T-helper 2 cell treated with Interferon-gamma antibody and Interleukin-4, amounts not matched to agents 5 μg/mL and 100 μg/mL, for 36 hours (primary cell): ENCODE results near the gene TBC1D21.

Experiments
- DNase-seq: peaks from one replicate; pipeline ENCODE4 v3.0.0; 2021; ENCODE audit warnings: low spot score
- H3K27ac Mint-ChIP-seq: one replicate; pipeline ENCODE4 v1.8.0; 2021; ENCODE audit warnings: mild to moderate bottlenecking, mixed read lengths
- H3K27me3 Mint-ChIP-seq: one replicate; pipeline ENCODE4 v1.8.0; 2021; ENCODE audit warnings: low read depth, mixed read lengths
- H3K36me3 Mint-ChIP-seq: one replicate; pipeline ENCODE4 v1.8.0; 2021; ENCODE audit warnings: low read depth, mixed read lengths
- H3K4me1 Mint-ChIP-seq: one replicate; pipeline ENCODE4 v1.8.0; 2021; ENCODE audit warnings: low read depth, mixed read lengths
- H3K4me3 Mint-ChIP-seq: one replicate; pipeline ENCODE4 v1.8.0; 2022; ENCODE audit warnings: mild to moderate bottlenecking, moderate library complexity, mixed read lengths
- H3K9me3 Mint-ChIP-seq: one replicate; pipeline ENCODE4 v1.8.0; 2021; ENCODE audit warnings: mixed read lengths

TBC1D21 gene, protein sequence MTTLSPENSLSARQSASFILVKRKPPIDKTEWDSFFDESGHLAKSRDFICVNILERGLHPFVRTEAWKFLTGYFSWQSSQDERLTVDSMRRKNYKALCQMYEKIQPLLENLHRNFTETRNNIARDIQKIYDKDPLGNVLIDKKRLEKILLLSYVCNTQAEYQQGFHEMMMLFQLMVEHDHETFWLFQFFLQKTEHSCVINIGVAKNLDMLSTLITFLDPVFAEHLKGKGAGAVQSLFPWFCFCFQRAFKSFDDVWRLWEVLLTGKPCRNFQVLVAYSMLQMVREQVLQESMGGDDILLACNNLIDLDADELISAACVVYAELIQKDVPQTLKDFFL

DNA sequence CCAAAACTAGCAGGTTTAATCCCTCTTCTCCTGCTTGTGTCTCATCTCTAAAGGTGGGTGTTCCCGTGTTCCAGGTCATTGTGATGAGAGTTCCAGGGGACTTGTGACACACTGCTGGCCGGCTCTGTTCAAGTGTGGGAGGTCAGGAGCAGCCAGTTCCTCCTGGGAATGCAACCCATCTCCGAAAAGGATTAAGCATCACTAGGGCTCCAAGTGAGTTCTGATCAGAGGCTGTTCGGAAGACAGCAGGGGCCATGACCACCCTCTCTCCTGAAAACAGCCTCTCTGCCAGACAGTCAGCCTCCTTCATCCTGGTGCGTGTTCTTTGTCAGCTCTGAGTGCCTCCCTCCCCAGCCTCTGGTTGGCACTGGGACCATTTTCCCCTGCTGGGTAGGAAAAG, at the start of gene TBC1D21:
TSS of gene TBC1D21 (plus strand) at position 109 of the 400 bp plus-strand sequence. CDS start at position 255, 146 bp downstream.
- no peak within 1 kb of the TSS for H3K4me3 Mint-ChIP-seq
- DNase-seq: no peak
- peaks cover 3% of the 10 kb centered on the region for H3K4me1 Mint-ChIP-seq
- H3K27me3 Mint-ChIP-seq: peaks cover 40% of the 10 kb centered on the region
- no peaks in the 10 kb centered on the region for H3K36me3 Mint-ChIP-seq
- no peaks in the 10 kb centered on the region for H3K9me3 Mint-ChIP-seq
- H3K27ac Mint-ChIP-seq: no peak within 1 kb of the TSS

DNA sequence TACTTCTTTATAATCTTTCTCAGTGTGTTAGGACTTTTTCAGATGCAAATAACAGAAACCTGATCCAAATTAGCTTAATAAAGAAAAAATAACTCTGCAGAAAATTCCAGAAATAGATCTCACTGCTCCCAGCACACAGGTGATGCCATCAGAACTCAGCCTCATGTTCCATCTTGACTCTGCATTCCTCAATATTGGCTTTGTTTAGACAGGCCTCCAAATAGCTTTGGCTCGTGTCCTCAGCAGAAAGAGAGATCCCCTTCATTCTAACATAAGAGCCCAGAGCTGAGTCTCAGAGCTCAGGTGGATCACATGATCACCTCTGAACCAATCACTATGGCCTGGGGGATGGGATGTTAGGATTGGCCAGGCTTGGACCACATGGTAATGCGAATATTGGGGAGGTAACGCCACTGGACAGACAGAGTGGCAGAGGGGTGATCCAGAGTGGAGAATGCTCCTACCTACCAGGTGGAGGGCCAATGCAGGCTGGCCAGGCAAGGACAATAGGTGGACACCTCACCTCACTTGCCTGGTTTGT, 46.6 kb upstream of the TBC1D21 start:
- no peaks in the 10 kb centered on the region for H3K36me3 Mint-ChIP-seq
- H3K4me1 Mint-ChIP-seq: no peaks in the 10 kb centered on the region
- no peaks in the 10 kb centered on the region for H3K9me3 Mint-ChIP-seq
- H3K27me3 Mint-ChIP-seq: no peaks in the 10 kb centered on the region
- no peak overlapping the region for H3K4me3 Mint-ChIP-seq
- no peak overlapping the region for H3K27ac Mint-ChIP-seq
- DNase-seq: no peak

DNA sequence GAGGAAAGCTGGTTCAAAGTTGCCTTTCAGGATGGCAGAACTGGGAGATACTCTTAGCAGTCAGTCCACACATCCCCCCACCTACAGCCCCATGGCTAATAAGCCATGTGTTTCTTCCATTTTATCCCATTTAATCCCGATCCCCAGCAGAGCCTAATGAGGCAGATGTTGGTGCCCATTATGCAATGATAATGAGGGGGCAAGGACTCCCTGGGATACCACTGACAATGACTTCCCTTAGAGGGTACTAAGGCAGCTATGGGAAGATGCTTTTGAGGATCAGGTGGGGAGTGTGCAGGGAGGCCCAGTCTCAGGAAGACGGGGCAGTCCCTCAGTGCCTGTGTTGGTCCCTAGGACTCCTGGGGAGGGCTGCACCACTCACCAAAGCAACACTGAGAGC, 43.8 kb upstream of the TBC1D21 start:
- no peaks in the 10 kb centered on the region for H3K36me3 Mint-ChIP-seq
- no peak overlapping the region for H3K4me3 Mint-ChIP-seq
- H3K27me3 Mint-ChIP-seq: no peaks in the 10 kb centered on the region
- H3K4me1 Mint-ChIP-seq: no peaks in the 10 kb centered on the region
- no peak overlapping the region for H3K27ac Mint-ChIP-seq
- H3K9me3 Mint-ChIP-seq: no peaks in the 10 kb centered on the region
- no peak for DNase-seq

DNA sequence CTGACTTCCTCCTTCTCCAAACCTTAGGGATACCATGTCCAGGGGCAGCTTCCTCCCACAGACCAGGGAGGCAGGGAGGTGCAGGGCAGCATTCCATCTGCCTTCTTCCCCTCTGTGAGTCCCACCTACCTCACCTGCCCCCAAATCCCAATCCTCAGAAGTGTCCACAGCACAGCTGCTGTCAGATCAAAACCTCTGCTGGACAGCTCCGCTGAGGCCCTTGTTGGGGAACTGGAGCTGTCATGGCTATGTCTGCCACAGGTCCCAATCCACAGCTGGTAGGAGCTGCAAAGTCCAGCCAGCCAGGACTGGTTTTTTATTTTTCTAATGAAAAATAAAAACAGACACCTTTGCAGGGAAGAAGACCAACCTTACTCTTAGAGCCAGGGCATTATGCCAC, 40.7 kb upstream of the TBC1D21 start:
- Mint-ChIP-seq H3K27me3 (peaks cover 7% of the 10 kb centered on the region), H3K4me1 (no peaks in the 10 kb centered on the region), H3K4me3 (no peak overlapping the region)

DNA sequence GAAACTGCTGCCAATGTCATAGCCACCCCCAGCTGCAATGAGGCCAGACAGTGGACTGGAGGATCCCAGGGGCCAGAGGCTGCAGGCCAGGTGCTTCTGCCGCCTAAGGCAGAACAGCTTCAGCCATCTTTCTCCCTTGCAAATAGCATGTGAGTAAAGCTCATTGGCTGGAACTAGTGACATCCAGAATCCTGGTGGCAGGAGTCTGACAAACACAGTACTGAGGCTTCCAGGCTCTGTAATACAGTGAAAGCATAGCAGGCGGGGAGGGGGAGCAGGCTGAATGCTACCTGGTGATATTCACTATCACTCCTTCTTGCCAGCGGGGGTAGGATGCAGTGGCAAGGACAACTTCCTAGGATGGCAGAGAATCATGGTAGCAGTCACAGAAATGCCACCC, 36.5 kb upstream of the TBC1D21 start:
- Mint-ChIP-seq H3K9me3 (no peaks in the 10 kb centered on the region), H3K36me3 (no peaks in the 10 kb centered on the region), H3K4me3 (no peak overlapping the region), H3K27me3 (peaks cover 7% of the 10 kb centered on the region), H3K4me1 (no peaks in the 10 kb centered on the region), H3K27ac (no peak overlapping the region)
- no peak for DNase-seq

More for the DNA sequence above, 40.7 kb upstream of the TBC1D21 start:
- Mint-ChIP-seq H3K27ac (no peak overlapping the region), H3K9me3 (no peaks in the 10 kb centered on the region), H3K36me3 (no peaks in the 10 kb centered on the region)
- no peak for DNase-seq

DNA sequence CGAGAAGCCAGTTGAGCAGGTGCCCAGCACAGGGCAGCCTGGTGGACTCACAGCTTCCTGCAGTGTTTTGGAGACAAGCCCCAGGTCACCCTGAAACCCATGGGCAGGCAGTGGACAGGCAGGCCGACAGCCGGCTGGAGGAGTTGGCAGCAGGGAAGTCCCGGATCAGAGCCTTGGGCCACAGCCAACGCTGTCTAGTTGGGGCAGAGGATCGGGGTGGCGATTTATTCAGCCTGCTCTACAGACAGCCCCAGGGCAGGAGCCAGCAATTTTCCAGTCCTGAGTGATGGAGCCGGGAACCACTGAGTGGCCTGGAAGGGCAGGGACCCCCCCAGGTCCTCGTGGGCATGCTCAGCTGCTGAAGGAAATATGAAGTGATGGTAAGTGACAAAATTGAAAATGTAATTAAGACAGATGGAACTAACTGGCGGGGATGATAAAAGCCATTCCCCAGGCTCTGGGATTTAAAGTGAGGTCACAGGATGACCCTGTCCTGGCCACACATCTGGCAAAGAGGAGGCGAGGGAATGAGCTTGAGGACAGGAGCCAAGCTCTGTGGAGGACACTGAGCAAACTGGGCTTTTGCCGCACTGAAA, 34.4 kb upstream of the TBC1D21 start:
- H3K4me1 Mint-ChIP-seq: no peaks in the 10 kb centered on the region
- H3K4me3 Mint-ChIP-seq: no peak overlapping the region
- H3K36me3 Mint-ChIP-seq: no peaks in the 10 kb centered on the region
- no peaks in the 10 kb centered on the region for H3K9me3 Mint-ChIP-seq
- no peak for DNase-seq
- no peak overlapping the region for H3K27ac Mint-ChIP-seq
- peaks cover 7% of the 10 kb centered on the region for H3K27me3 Mint-ChIP-seq

DNA sequence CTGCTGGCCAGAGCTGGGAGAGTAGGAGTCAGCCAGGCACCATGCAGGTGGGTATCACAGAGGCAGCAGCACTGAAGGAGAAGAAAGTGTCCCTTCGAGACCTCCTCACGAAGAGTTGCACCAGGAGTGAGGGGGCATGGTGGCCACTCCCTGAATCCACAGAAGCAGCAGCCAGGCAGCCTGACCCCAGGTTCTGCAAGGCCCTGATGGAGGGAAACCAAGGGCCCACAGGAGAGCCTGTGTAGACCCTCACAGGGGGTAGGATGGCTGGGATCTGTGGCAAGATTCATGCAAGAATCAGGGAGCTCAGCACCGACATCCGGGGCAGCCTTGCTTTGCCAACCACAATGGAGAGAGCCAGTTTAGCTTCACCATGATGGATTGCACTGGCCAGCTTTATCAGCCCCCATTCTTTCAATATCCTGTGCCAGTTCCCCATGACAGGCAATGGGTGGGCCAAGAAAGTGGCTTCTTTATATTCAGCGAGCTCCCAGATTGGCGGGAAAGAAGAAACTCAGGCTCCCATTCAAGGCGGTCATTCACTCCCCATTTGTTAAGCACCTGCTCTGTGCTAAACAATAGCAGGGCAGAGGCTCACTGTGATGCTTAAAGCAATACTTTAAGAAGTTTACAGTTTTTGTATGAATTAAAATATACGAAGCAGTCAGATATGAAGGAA, 33.5 kb upstream of the TBC1D21 start:
- H3K27me3 Mint-ChIP-seq: peaks cover 7% of the 10 kb centered on the region
- DNase-seq: no peak
- no peaks in the 10 kb centered on the region for H3K9me3 Mint-ChIP-seq
- H3K4me3 Mint-ChIP-seq: no peak overlapping the region
- no peak overlapping the region for H3K27ac Mint-ChIP-seq
- no peaks in the 10 kb centered on the region for H3K36me3 Mint-ChIP-seq
- H3K4me1 Mint-ChIP-seq: no peaks in the 10 kb centered on the region

DNA sequence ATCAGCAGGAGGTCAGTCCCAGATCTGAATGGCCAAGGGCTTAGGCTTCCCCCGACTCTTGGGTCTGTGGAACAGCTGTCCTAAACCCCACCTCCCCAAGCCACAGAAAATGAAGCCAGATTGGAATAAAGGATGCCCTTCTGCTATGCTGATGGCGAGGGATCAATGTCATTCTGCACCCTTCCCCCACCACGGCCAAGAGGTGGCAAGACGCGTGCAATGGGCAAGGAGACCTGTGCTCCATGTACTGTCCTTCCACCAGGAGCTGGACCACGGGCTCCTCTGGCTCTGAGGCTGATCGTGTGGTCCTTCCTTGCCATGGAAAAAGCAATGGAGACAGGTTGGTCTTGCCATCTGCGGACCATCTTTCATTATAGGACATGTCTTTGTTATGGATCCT, 32.6 kb upstream of the TBC1D21 start:
- Mint-ChIP-seq H3K4me3 (no peak overlapping the region), H3K27me3 (peaks cover 1% of the 10 kb centered on the region), H3K9me3 (no peaks in the 10 kb centered on the region), H3K36me3 (no peaks in the 10 kb centered on the region), H3K4me1 (no peaks in the 10 kb centered on the region), H3K27ac (no peak overlapping the region)
- no peak for DNase-seq

DNA sequence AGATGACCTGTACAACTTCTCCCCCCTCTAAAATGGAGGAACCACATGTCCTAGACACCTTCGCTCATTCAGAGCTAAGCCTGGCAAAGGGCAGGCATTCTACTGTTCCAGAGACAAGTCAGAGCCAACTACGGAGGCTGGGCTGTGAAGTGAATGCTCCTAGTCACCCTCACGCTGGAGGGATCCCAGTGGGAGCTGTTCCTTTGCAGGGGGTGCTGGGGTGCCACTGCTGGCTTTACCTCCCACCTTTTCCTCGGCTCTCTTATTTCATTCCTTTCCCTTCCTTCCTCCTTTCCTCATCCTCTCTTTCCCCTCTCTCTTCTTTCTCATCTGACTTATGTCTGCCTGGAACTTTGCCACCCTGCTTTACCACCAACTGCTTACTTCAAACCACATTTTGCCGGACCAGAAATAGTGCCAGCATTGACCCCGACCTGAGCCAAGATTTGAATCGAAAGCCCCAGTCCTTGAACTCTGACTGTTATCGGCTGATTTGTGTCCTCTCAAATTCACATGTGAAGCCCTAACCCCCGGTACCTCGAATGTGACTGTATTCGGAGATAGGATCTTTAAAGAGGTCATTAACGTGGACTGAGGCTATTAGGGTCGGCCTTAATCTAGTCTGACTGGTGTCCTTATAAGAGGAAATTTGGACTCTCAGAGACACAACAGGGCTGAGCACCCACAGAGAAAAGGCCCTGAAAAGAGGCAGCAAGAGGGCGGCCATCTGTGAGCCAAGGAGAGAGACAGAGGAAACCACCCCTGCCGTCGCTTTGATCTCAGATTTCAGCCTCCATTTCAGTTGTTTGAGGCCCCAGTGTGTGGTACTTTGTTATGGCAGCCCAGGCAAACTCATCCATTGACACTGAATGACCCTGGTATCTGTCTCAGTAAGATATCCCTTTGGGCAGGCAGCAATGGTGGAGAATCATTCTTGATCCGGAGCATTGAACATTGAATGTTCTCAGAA, 31.3 kb upstream of the TBC1D21 start:
- H3K27me3 Mint-ChIP-seq: no peaks in the 10 kb centered on the region
- no peaks in the 10 kb centered on the region for H3K9me3 Mint-ChIP-seq
- no peak overlapping the region for H3K27ac Mint-ChIP-seq
- H3K36me3 Mint-ChIP-seq: no peaks in the 10 kb centered on the region
- no peaks in the 10 kb centered on the region for H3K4me1 Mint-ChIP-seq
- DNase-seq: no peak
- no peak overlapping the region for H3K4me3 Mint-ChIP-seq

DNA sequence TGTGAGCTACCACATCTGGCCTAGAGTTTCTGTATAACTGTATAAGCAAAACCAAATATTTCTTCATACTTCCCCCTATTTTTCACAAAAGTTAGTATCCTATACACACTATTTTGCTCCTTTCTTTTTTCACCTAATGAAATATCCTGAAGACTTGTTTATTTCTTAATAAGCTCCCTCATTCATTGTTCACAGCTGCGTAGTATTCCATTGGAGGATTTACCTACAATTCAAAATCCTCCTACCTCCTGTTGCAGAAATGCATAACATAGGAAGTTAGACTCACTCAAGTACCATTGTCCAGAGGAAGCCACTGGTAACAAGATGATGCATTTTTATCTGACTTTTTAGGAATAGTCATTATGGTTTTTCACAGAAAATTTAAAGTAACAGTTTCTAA, 29.6 kb upstream of the TBC1D21 start:
- no peak overlapping the region for H3K27ac Mint-ChIP-seq
- H3K27me3 Mint-ChIP-seq: no peaks in the 10 kb centered on the region
- H3K36me3 Mint-ChIP-seq: no peaks in the 10 kb centered on the region
- no peaks in the 10 kb centered on the region for H3K4me1 Mint-ChIP-seq
- no peak for DNase-seq
- no peak overlapping the region for H3K4me3 Mint-ChIP-seq
- H3K9me3 Mint-ChIP-seq: no peaks in the 10 kb centered on the region

DNA sequence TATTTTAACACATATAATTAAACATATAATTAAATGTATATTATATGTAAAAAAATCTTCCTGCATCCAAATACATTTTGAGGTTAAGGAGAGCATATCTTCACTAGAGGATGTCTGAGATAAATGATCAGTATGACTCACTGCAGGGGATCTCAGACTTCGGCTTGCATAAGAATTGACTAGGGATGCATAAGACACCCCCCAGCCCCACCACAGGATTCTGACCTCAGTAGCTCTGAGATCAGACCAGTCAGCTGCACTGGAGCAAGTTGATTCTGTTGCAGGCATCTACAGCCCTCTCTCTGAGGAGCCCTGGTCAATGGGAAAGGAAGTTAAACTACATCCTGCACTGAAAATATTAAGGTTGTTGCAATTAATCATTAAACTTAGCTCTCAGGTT, 29.0 kb upstream of the TBC1D21 start:
- Mint-ChIP-seq H3K27ac (no peak overlapping the region), H3K36me3 (no peaks in the 10 kb centered on the region), H3K27me3 (no peaks in the 10 kb centered on the region), H3K4me3 (no peak overlapping the region), H3K9me3 (no peaks in the 10 kb centered on the region), H3K4me1 (no peaks in the 10 kb centered on the region)
- no peak for DNase-seq

DNA sequence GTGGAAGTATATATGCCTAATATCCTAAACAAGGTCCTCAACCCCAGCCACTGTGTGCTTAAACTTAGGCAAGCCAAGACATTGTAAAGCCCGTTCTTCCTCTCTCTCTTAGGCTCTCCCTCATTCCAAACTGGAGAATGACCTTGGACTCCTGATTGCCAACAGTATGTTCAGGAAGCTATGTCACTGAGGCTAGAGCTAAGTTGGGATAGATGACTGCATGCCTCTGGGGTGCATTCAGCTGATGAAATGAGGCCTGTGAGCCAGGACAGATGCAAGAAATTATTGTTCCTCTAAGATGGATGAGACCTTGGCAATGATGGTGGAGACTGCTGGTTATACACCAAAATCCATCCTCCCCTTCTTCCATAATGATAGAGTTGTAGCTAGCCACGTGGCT, 27.9 kb upstream of the TBC1D21 start:
- DNase-seq: no peak
- Mint-ChIP-seq H3K4me1 (no peaks in the 10 kb centered on the region), H3K27ac (no peak overlapping the region), H3K9me3 (no peaks in the 10 kb centered on the region), H3K36me3 (no peaks in the 10 kb centered on the region), H3K4me3 (no peak overlapping the region), H3K27me3 (no peaks in the 10 kb centered on the region)

DNA sequence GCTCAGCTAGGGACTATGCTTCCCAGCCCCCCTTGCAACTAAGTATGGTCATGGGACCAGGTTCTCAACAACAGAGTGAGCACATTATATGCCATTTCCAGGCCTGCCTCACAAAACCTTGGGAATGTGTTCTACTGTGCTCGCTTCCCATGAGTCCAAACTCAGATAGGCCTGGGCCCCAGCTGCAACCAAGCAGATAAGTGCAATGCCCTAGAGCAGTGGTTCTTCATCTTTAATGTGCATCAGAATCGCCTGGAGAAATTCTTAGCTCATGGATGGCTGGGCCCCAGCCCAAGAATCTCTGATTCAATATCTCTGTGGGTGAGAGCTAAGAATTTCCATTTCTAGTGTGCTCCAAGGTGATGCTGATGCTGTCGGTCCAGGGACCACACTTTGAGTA, 27.5 kb upstream of the TBC1D21 start:
- no peak for DNase-seq
- Mint-ChIP-seq H3K36me3 (no peaks in the 10 kb centered on the region), H3K4me3 (no peak overlapping the region), H3K27ac (no peak overlapping the region), H3K9me3 (no peaks in the 10 kb centered on the region), H3K4me1 (no peaks in the 10 kb centered on the region), H3K27me3 (no peaks in the 10 kb centered on the region)
